ENCODE results near the gene TULP4. TPM values are rescaled to one million over a fixed set of nuclear protein-coding genes. Genes with fewer than 3 reads are reported as not detected.
"Not testable (repeated sequence)": the region's sequence is repeated elsewhere in the genome, so short reads cannot be mapped to it uniquely, and the experiment has no call there.

TULP4 gene
- total RNA-seq, 4 donors from 2014 or later: 209 to 459 (median 292) TPM

- intact Hi-C loops (cut with DNase I): no loop called here
- Histone ChIP-seq H3K4me3 (replicated peaks in 1 of 3) (no peak overlapping the region), H3K9me3 (no peaks in the 10 kb centered on the region), H3K27me3 (no peaks in the 10 kb centered on the region), H3K27ac (no peak overlapping the region), H3K4me1 (no peaks in the 10 kb centered on the region), H3K36me3 (no peaks in the 10 kb centered on the region)
- TF ChIP-seq POLR2A (IDR thresholded peaks at IDR 0.05) (no peak), CTCF (IDR thresholded peaks at IDR 0.05) (no peak)
- DNase-seq: no peak
- 82 to 85% methylated on average over 6 of the region's 6 CpGs for WGBS, 2 donors
Observed at GRCh38 chr6:158467923-158468322, 155.7 kb downstream of the TULP4 start.

GRCh38 chr6:158468666-158469065 is 156.4 kb downstream of the TULP4 start:
- 88 to 92% methylated on average over 6 of the region's 6 CpGs for WGBS, 2 donors
- Histone ChIP-seq H3K36me3 (no peaks in the 10 kb centered on the region), H3K4me3 (replicated peaks in 1 of 3) (no peak overlapping the region), H3K27me3 (no peaks in the 10 kb centered on the region), H3K9me3 (no peaks in the 10 kb centered on the region), H3K4me1 (no peaks in the 10 kb centered on the region), H3K27ac (no peak overlapping the region)
- intact Hi-C loops (cut with DNase I): no loop called here
- no peak for DNase-seq
- no peak for TF ChIP-seq POLR2A (IDR thresholded peaks at IDR 0.05)
- no peak for TF ChIP-seq CTCF (IDR thresholded peaks at IDR 0.05)

- intact Hi-C loops (cut with DNase I); H3K4me1 ChIP-seq; DNase-seq; H3K36me3 ChIP-seq; H3K4me3 ChIP-seq (replicated peaks in 1 of 3); H3K9me3 ChIP-seq; H3K27me3 ChIP-seq; H3K27ac ChIP-seq: not testable (repeated sequence)
- WGBS, 2 donors: 94 to 97% methylated on average over 18 of the region's 18 CpGs
Observed at GRCh38 chr6:158470023-158470422, 157.8 kb downstream of the TULP4 start.

- no peak for TF ChIP-seq CTCF (IDR thresholded peaks at IDR 0.05)
- no peak for TF ChIP-seq POLR2A (IDR thresholded peaks at IDR 0.05)
- WGBS, 2 donors: 90 to 93% methylated on average over 3 of the region's 3 CpGs
Observed at GRCh38 chr6:158471339-158471738, 159.1 kb downstream of the TULP4 start.

GRCh38 chr6:158472447-158472846 is 160.2 kb downstream of the TULP4 start:
- Histone ChIP-seq H3K4me3 (replicated peaks in 1 of 3) (no peak overlapping the region), H3K4me1 (no peaks in the 10 kb centered on the region), H3K9me3 (no peaks in the 10 kb centered on the region), H3K36me3 (peaks cover 0 to 5% of the 10 kb centered on the region in 2 donors), H3K27me3 (no peaks in the 10 kb centered on the region), H3K27ac (no peak overlapping the region)
- 85 to 89% methylated on average over 5 of the region's 5 CpGs for WGBS, 2 donors
- intact Hi-C loops (cut with DNase I): no loop called here
- DNase-seq: no peak
- TF ChIP-seq POLR2A (IDR thresholded peaks at IDR 0.05) (no peak), CTCF (IDR thresholded peaks at IDR 0.05) (no peak)

More at GRCh38 chr6:158471339-158471738, 159.1 kb downstream of the TULP4 start:
- Histone ChIP-seq H3K27me3 (no peaks in the 10 kb centered on the region), H3K27ac (no peak overlapping the region), H3K9me3 (no peaks in the 10 kb centered on the region), H3K36me3 (peaks cover 0 to under 1% of the 10 kb centered on the region in 2 donors), H3K4me1 (no peaks in the 10 kb centered on the region), H3K4me3 (replicated peaks in 1 of 3) (no peak overlapping the region)
- DNase-seq: no peak
- intact Hi-C loops (cut with DNase I): no loop called here

GRCh38 chr6:158474961-158475343 is 162.7 kb downstream of the TULP4 start:
- no peak for DNase-seq
- H3K27me3 ChIP-seq: no peaks in the 10 kb centered on the region
- H3K27ac ChIP-seq: no peak overlapping the region
- H3K9me3 ChIP-seq: no peaks in the 10 kb centered on the region
- H3K4me3 ChIP-seq (replicated peaks in 1 of 3): no peak overlapping the region
- intact Hi-C loops (cut with DNase I): no loop called here
- whole genome bisulfite sequencing, 2 donors: 89 to 95% methylated on average over 5 of the region's 5 CpGs
- no peak for TF ChIP-seq CTCF (IDR thresholded peaks at IDR 0.05)
- H3K4me1 ChIP-seq: no peaks in the 10 kb centered on the region
- H3K36me3 ChIP-seq: peaks cover 3 to 7% of the 10 kb centered on the region in 2 donors

Measured in thyroid gland (tissue), 4 donors.